Neuronal stem cell (in vitro differentiated cells): Measurements from ENCODE around the gene MRPL34.

Experiments used
- DNase-seq: peaks from one replicate; pipeline ENCODE4 v3.0.0-alpha.2; 2013; ENCODE audit warnings: low spot score
- H2AFZ ChIP-seq: one replicate; pipeline ENCODE4 v1.6.1; 2013; ENCODE audit warnings: mild to moderate bottlenecking, low read length, inconsistent platforms
- H2AK5ac ChIP-seq: 2 replicates; pipeline ENCODE4 v1.6.1; 2013; ENCODE audit warnings: low read depth, mild to moderate bottlenecking, inconsistent platforms, low read length, moderate library complexity, mixed read lengths
- H2BK120ac ChIP-seq: 2 replicates; pipeline ENCODE4 v1.6.1; 2013; ENCODE audit warnings: low read depth, mild to moderate bottlenecking, inconsistent platforms, low read length, moderate library complexity, mixed read lengths
- H2BK12ac ChIP-seq: one replicate; pipeline ENCODE4 v1.6.1; 2013; ENCODE audit warnings: low read length, inconsistent platforms
- H2BK15ac ChIP-seq: 2 replicates; pipeline ENCODE4 v1.6.1; 2013; ENCODE audit warnings: mild to moderate bottlenecking, low read length, inconsistent platforms, mixed read lengths
- H2BK5ac ChIP-seq: one replicate; pipeline ENCODE4 v1.6.1; 2013; ENCODE audit warnings: inconsistent platforms, mild to moderate bottlenecking, low read length, moderate library complexity
- H3K14ac ChIP-seq: one replicate; pipeline ENCODE4 v1.6.1; 2013; ENCODE audit warnings: low read length, inconsistent platforms
- H3K18ac ChIP-seq: 2 replicates; pipeline ENCODE4 v1.6.1; 2013; ENCODE audit warnings: low read length, inconsistent platforms
- H3K23ac ChIP-seq: 2 replicates; pipeline ENCODE4 v1.6.1; 2013; ENCODE audit warnings: low read depth, mild to moderate bottlenecking, mixed read lengths, low read length, inconsistent platforms; ENCODE audit not compliant: poor library complexity
- H3K27ac ChIP-seq: replicated peaks from 3 replicates; pipeline ENCODE4 v1.5.1; 2013; ENCODE audit warnings: low read length, inconsistent platforms
- H3K27me3 ChIP-seq, 3 experiments: 2 replicates each; pipeline ENCODE4 v1.6.1; 2013; ENCODE audit warnings: low read length in 3 of 3, mild to moderate bottlenecking in 2 of 3, inconsistent platforms in 1 of 3, low read depth in 1 of 3, mixed read lengths in 1 of 3, moderate library complexity in 1 of 3; ENCODE audit not compliant: control insufficient read depth in 3 of 3, insufficient read depth in 3 of 3
- H3K36me3 ChIP-seq, 2 donors: replicated peaks in 1 of 2; 2 replicates each; pipeline ENCODE4 v1.6.1; 2013; ENCODE audit warnings: low read length in 2 of 2; ENCODE audit not compliant: control insufficient read depth in 2 of 2, insufficient read depth in 2 of 2
- H3K4ac ChIP-seq: 2 replicates; pipeline ENCODE4 v1.6.1; 2013; ENCODE audit warnings: inconsistent platforms, mild to moderate bottlenecking, low read length, moderate library complexity
- H3K4me1 ChIP-seq, 2 donors: 1 replicate in 1 of 2; 2 replicates in 1 of 2; pipeline ENCODE4 v1.6.1; 2013; ENCODE audit warnings: low read length in 2 of 2, low read depth in 1 of 2; ENCODE audit not compliant: control insufficient read depth in 2 of 2, insufficient read depth in 1 of 2
- H3K4me2 ChIP-seq: one replicate; pipeline ENCODE4 v1.6.1; 2013; ENCODE audit warnings: mild to moderate bottlenecking, low read length, inconsistent platforms; ENCODE audit not compliant: insufficient read depth, poor library complexity, severe bottlenecking
- H3K4me3 ChIP-seq, 2 donors: 2 replicates each; pipeline ENCODE4 v1.5.1; 2013; ENCODE audit warnings: low read length in 2 of 2, mild to moderate bottlenecking in 2 of 2, inconsistent platforms in 1 of 2, moderate library complexity in 1 of 2
- H3K79me1 ChIP-seq: one replicate; pipeline ENCODE4 v1.6.1; 2013; ENCODE audit warnings: low read depth, mild to moderate bottlenecking, inconsistent platforms, low read length, moderate library complexity
- H3K9ac ChIP-seq: one replicate; pipeline ENCODE4 v1.6.1; 2013; ENCODE audit warnings: mild to moderate bottlenecking, low read depth, low read length, inconsistent platforms; ENCODE audit not compliant: poor library complexity
- H3K9me3 ChIP-seq, 2 donors: replicated peaks in 1 of 2; 2 replicates each; pipeline versions ENCODE3 to v1.6.1; 2013; ENCODE audit warnings: low read length in 2 of 2, mild to moderate bottlenecking in 2 of 2, inconsistent platforms in 1 of 2, low read depth in 1 of 2, mixed read lengths in 1 of 2, moderate library complexity in 1 of 2; ENCODE audit not compliant: control insufficient read depth in 2 of 2, insufficient read depth in 1 of 2
- H4K8ac ChIP-seq: one replicate; pipeline ENCODE4 v1.6.1; 2013; ENCODE audit warnings: low read depth, mild to moderate bottlenecking, inconsistent platforms, low read length, moderate library complexity
- H4K91ac ChIP-seq: one replicate; pipeline ENCODE4 v1.6.1; 2013; ENCODE audit warnings: low read length, low read depth, mild to moderate bottlenecking, inconsistent platforms; ENCODE audit not compliant: poor library complexity
- WGBS, 2 donors: extraction: QIAGEN DNeasy Blood & Tissue Kit; methylation state at CpG; one replicate each; pipeline ENCODE4 v1.1.7; 2013; ENCODE audit warnings: missing lambda C conversion rate in 2 of 2, mixed read lengths in 1 of 2; ENCODE audit not compliant: insufficient read length in 2 of 2, insufficient replicate concordance in 1 of 2; ENCODE audit errors: extremely low coverage in 2 of 2; 5-methylcytosine and 5-hydroxymethylcytosine counted together

Gene MRPL34

DNA sequence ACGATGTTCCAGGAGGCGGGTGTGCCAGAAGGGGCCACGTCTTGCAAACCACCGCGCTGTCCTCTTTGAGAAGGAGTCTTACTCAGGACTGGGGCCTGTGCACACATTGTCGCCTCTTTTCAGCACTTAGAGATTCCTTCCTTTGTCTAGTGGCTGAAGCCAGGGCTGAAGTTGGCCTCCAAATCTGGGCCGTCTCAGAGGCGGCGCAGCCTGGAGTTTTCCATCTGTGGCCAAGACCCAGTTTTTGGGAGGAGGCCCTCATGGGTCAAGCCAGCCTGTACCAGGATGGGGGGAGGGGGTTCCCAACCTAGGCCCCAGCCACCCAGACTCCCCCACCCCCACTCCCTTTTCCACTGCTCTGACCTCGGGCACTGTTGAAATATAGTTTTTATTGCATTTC is 17.2 kb downstream of the MRPL34 start:
- Histone ChIP-seq H2BK12ac (no peak overlapping the region), H4K8ac (no peak overlapping the region), H2AK5ac (no peak overlapping the region), H3K4me3 (no peak overlapping the region), H3K23ac (peak overlapping the region; percentile 16), H2AFZ (no peak overlapping the region), H3K9me3 (peaks cover 0 to 2% of the 10 kb centered on the region in 2 donors), H3K27ac (peak overlapping the region; percentile 21), H2BK15ac (no peak overlapping the region), H3K14ac (no peak overlapping the region), H3K4me1 (peaks cover 0 to 15% of the 10 kb centered on the region in 2 donors), H3K4ac (no peak overlapping the region), H2BK120ac (no peak overlapping the region), H3K27me3 (no peaks in the 10 kb centered on the region), H3K18ac (no peak overlapping the region), H3K9ac (no peak overlapping the region), H3K4me2 (no peak overlapping the region), H3K79me1 (peaks cover 13% of the 10 kb centered on the region), H3K36me3 (peaks cover 26 to 78% of the 10 kb centered on the region in 2 donors), H2BK5ac (no peak overlapping the region), H4K91ac (no peak overlapping the region)
- DNase-seq = no peak
- WGBS, 2 donors = no CpG with 5 or more reads among the region's 10 CpGs

DNA sequence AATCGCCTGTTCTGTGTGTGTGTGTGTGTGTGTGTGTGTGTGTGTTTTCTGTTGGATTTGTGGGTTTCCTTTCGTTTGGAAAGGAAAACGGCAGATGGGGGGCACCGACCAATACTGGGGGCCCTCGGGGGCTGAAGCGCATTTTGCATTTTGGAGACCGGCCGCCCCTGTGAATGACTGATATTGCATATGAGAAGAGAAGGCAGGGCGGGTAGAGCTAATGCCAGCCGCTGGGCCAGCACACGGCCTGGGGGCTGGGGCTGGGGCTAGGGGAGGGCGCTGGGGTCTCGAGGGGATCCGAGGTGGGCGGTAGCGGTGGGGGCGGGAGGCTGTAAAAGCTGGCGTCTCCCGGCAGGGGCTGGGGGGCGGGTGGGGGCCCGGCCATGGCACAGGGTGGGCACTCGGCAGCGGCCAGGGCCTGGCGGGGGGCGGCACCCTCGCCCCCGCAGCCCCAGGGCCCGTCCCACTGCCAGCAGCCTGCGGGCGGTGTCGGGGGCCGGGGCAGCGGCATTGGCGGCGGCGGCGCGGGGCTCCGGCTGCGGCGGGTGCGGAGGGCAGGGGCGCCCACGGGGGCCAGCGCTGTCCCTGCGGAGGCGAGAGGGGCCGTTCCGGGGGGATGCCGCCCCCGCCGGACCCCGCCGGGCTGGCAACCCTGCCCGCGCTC is 17.8 kb downstream of the MRPL34 start:
- DNase-seq = no peak
- no peak overlapping the region for H4K8ac ChIP-seq
- no peak overlapping the region for H4K91ac ChIP-seq
- H3K4me1 ChIP-seq = peaks cover 0 to 15% of the 10 kb centered on the region in 2 donors
- no CpG with 5 or more reads among the region's 56 CpGs for WGBS, 2 donors
- H2BK15ac ChIP-seq = no peak overlapping the region
- H2BK5ac ChIP-seq = no peak overlapping the region
- H3K27me3 ChIP-seq = no peaks in the 10 kb centered on the region
- no peak overlapping the region for H3K4me2 ChIP-seq
- no peak overlapping the region for H2AK5ac ChIP-seq
- H3K18ac ChIP-seq = no peak overlapping the region
- H3K23ac ChIP-seq = no peak overlapping the region
- H3K36me3 ChIP-seq = peaks cover 26 to 79% of the 10 kb centered on the region in 2 donors
- H3K9me3 ChIP-seq = peaks cover 0 to 2% of the 10 kb centered on the region in 2 donors
- H3K9ac ChIP-seq = no peak overlapping the region
- H2BK120ac ChIP-seq = no peak overlapping the region
- no peak overlapping the region for H2BK12ac ChIP-seq
- no peak overlapping the region for H3K4ac ChIP-seq
- H3K79me1 ChIP-seq = peaks cover 13% of the 10 kb centered on the region
- H3K4me3 ChIP-seq = no peak overlapping the region
- H2AFZ ChIP-seq = no peak overlapping the region
- H3K27ac ChIP-seq = no peak overlapping the region
- H3K14ac ChIP-seq = no peak overlapping the region

DNA sequence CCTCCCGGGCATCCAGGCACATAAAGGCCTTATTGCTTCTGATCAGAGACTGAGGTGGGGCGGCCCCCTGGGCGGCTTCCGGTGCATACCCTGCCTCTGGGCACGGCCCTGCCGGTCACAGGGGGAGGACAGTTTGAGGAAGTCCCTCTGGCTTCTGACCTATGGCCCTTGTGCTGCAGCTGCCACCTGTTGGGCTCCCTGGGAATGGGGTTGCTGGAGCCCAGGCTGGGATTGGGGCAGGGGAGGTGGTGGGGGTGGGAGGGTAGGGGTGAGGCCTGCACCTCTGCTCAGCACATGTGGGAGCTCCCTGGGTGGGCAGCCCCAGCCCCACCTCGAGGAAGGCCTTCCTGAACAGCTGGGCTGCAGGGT is 18.3 kb downstream of the MRPL34 start:
- WGBS, 2 donors = no CpG with 5 or more reads among the region's 7 CpGs
- peaks cover 26 to 76% of the 10 kb centered on the region in 2 donors for H3K36me3 ChIP-seq
- no peak overlapping the region for H3K4me2 ChIP-seq
- H3K27ac ChIP-seq = no peak overlapping the region
- peak overlapping the region; percentile 56 for H3K14ac ChIP-seq
- no peak overlapping the region for H3K4ac ChIP-seq
- H2BK5ac ChIP-seq = no peak overlapping the region
- peaks cover 0 to 2% (median 0%) of the 10 kb centered on the region in 3 experiments for H3K27me3 ChIP-seq
- H3K9ac ChIP-seq = no peak overlapping the region
- H4K91ac ChIP-seq = no peak overlapping the region
- H3K23ac ChIP-seq = peak overlapping the region; percentile 80
- no peak overlapping the region for H3K18ac ChIP-seq
- DNase-seq = no peak
- no peak overlapping the region for H2AK5ac ChIP-seq
- H2BK12ac ChIP-seq = no peak overlapping the region
- H3K4me1 ChIP-seq = peaks cover 0 to 15% of the 10 kb centered on the region in 2 donors
- H3K4me3 ChIP-seq = no peak overlapping the region
- no peak overlapping the region for H2BK120ac ChIP-seq
- H2AFZ ChIP-seq = no peak overlapping the region
- no peak overlapping the region for H4K8ac ChIP-seq
- H3K9me3 ChIP-seq = peaks cover 0 to 2% of the 10 kb centered on the region in 2 donors
- no peak overlapping the region for H2BK15ac ChIP-seq
- peaks cover 13% of the 10 kb centered on the region for H3K79me1 ChIP-seq

DNA sequence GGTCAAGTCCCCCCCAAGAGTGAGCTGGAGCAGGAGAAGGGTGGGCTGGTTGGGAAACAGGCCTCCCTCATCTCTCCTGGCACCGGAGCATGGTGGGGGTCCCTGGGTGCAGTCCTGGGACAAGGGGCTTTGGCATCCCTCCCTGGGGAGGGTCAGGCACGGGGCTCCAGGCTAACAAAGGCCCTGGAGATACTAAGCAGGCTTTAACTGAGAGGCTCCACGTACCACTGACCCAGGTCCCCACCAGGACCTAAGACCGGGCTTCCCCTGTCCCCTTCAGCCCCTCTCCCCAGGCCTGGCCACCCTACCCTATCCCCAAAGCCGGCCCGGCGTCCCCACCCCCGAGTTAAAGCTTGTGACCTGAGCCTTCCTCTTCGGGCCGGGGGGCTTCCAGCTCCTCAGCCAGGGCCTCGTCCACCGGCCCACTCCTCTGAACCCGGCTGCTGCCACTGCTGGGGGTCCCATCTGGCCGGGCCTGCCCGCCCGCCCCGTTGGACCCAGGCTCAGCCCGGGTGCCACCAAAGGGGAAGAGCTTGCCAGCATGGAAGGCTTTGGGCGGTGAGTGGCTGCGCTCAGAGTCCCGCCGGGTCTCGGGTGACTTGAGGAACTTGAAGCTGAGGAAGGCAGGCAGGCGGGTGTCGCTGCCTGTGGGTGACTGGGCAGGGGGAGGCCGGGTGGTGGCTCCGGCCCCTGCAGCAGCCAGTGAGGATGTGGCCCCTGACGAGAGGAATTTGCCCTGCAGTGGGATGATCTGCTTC is 18.9 kb downstream of the MRPL34 start:
- Histone ChIP-seq H3K4me1 (peaks cover 0 to 21% of the 10 kb centered on the region in 2 donors), H3K36me3 (peaks cover 28 to 70% of the 10 kb centered on the region in 2 donors), H3K4ac (no peak overlapping the region), H3K27ac (no peak overlapping the region), H3K9me3 (peaks cover 0 to 3% of the 10 kb centered on the region in 2 donors), H3K14ac (peak overlapping the region; percentile 56), H2AK5ac (no peak overlapping the region), H2BK12ac (no peak overlapping the region), H3K9ac (no peak overlapping the region), H2BK120ac (no peak overlapping the region), H3K4me3 (no peak overlapping the region), H3K4me2 (no peak overlapping the region), H3K27me3 (peaks cover 0 to 7% (median 0%) of the 10 kb centered on the region in 3 experiments), H4K91ac (no peak overlapping the region), H2BK5ac (no peak overlapping the region), H3K18ac (no peak overlapping the region), H3K79me1 (peaks cover 15% of the 10 kb centered on the region), H3K23ac (no peak overlapping the region), H4K8ac (no peak overlapping the region), H2BK15ac (no peak overlapping the region), H2AFZ (no peak overlapping the region)
- DNase-seq = no peak
- WGBS, 2 donors = no CpG with 5 or more reads among the region's 28 CpGs
